Activated T-cell treated with anti-CD3 and anti-CD28 coated beads, Interleukin-2, amount 50 U/mL, for 72 hours (primary cell): ENCODE results near the gene GHITM. TPM values are rescaled to one million over a fixed set of nuclear protein-coding genes. Genes with fewer than 3 reads are reported as not detected.
"Not testable (repeated sequence)": the region's sequence is repeated elsewhere in the genome, so short reads cannot be mapped to it uniquely, and the experiment has no call there.

Experiments
- ATAC-seq, 2 donors: fragments of 150-1000 bp; cut with Tn5 transposase; replicated peaks in 1 of 2; 2 replicates each; pipeline ENCODE4 v1.10.0; 2021; ENCODE audit warnings: moderate library complexity in 2 of 2, mild to moderate bottlenecking in 1 of 2
- DNase-seq, 2 donors: peaks; one replicate each; pipeline ENCODE4 v3.0.0; 2021 to 2022; ENCODE audit warnings: mixed read lengths in 1 of 2
- H3K27ac Mint-ChIP-seq: one replicate; pipeline ENCODE4 v1.8.0; 2022; ENCODE audit warnings: mild to moderate bottlenecking, moderate library complexity, mixed read lengths
- H3K27me3 Mint-ChIP-seq: one replicate; pipeline ENCODE4 v1.8.0; 2022; ENCODE audit warnings: low read depth, mixed read lengths
- H3K36me3 Mint-ChIP-seq, 2 donors: one replicate each; pipeline ENCODE4 v1.8.0; 2022; ENCODE audit warnings: mixed read lengths in 2 of 2, mild to moderate bottlenecking in 1 of 2; ENCODE audit not compliant: insufficient read depth in 2 of 2
- H3K4me1 Mint-ChIP-seq: one replicate; pipeline ENCODE4 v1.8.0; 2022; ENCODE audit warnings: low read depth, mixed read lengths
- H3K4me3 Mint-ChIP-seq, 2 donors: one replicate each; pipeline ENCODE4 v1.8.0; 2022; ENCODE audit warnings: mild to moderate bottlenecking in 2 of 2, mixed read lengths in 2 of 2, moderate library complexity in 2 of 2
- H3K9me3 Mint-ChIP-seq, 2 donors: one replicate each; pipeline ENCODE4 v1.8.0; 2022; ENCODE audit warnings: mixed read lengths in 2 of 2
- total RNA-seq, 2 donors: library from RNA; stranded (reverse); gene quantifications; one replicate each; pipeline ENCODE4 v1.2.3, GENCODE V29; 2022

The GHITM gene, protein sequence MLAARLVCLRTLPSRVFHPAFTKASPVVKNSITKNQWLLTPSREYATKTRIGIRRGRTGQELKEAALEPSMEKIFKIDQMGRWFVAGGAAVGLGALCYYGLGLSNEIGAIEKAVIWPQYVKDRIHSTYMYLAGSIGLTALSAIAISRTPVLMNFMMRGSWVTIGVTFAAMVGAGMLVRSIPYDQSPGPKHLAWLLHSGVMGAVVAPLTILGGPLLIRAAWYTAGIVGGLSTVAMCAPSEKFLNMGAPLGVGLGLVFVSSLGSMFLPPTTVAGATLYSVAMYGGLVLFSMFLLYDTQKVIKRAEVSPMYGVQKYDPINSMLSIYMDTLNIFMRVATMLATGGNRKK
- total RNA-seq: 100 to 1,000 TPM; 214 to 234 TPM

DNA sequence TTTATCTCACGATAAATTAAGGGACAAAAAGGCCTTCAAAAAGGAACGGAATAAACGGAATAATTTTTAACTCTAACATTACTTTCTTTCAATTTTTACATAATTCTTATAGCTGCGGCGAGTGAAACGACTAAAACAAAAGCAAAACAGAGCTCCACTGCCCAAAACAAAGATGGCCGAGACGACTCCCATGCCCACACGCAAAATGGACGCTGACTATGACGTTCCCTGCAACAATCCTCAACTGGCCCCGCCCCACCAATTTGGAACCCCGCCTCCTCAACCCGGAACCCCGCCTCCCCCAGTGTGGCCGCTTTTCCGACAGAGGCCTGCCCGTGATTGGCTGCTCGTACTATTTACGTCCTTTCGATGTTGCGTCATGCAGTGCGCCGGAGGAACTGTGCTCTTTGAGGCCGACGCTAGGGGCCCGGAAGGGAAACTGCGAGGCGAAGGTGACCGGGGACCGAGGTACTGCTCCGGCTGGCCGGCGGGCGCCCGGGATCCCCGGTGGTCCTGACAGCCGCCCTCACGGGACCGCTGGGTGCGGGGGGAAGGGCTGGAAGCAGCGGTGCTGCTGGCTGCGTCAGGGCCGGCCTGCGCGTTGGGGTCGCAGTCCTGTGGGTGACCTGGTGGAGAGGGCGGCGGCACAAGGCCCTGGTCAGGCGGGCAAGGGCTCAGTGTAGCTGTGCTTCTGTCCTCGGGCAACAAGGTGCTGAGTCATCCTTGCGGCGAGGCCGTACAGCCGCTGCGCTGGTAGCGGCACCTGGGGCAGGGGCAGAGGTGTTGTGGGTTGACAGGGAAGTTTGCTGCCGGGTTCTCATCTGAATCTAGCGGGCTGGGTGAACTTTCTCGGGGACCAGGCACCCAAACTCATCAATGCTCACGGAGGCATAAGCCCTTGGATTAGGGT is at the start of gene GHITM:
GHITM (plus strand) TSS at position 384 of the 910 bp plus-strand sequence. CDS start 1,992 bp downstream, outside the sequence.
- no peaks in the 10 kb centered on the region for H3K27me3 Mint-ChIP-seq
- DNase-seq: peak; percentile 99
- H3K36me3 Mint-ChIP-seq: peaks cover 12 to 32% of the 10 kb centered on the region in 2 donors
- H3K4me3 Mint-ChIP-seq: peak within 1 kb of the TSS; percentile 91 to 98
- H3K27ac Mint-ChIP-seq: peak within 1 kb of the TSS; percentile 99
- peaks cover 0 to 2% of the 10 kb centered on the region in 2 donors for H3K9me3 Mint-ChIP-seq
- ATAC-seq: peak; percentile 91 to 92
- peaks cover 35% of the 10 kb centered on the region for H3K4me1 Mint-ChIP-seq

DNA sequence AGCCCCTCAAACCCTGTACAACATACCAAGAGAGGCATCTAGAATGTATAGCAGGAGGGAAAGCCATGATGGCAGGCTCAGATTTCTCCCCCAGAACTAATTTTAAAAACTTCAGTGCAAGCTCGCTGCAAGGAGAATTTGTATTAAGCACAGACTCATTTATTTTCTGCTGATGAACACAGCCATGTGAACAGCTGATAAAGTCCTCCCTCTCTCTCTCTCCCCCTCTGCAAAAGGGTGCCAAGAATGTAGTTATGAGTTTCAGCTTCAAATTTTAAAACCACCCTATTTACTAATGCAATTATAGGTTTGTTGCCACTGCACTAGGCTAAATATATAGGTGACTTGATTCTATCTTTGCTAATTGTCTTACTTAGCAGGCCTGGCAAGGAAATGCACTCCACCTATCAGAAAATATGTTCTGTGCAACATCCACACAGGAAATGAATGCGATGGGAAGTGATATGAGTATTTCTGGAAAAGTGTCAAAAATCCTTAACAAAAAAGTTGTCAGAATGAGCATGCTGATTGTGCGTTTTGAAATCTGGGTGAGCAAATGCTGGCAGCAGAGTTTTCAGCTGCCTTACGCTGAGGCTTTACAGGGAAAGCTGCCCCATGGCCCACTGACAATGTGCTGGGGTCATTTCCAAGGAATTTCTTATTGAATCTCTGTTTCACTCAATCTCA is 43.4 kb upstream of the GHITM start:
- Mint-ChIP-seq H3K4me3 (no peak overlapping the region), H3K9me3 (no peaks in the 10 kb centered on the region), H3K4me1 (no peaks in the 10 kb centered on the region), H3K27me3 (peaks cover 6% of the 10 kb centered on the region), H3K27ac (no peak overlapping the region), H3K36me3 (no peaks in the 10 kb centered on the region)
- DNase-seq (no peak), ATAC-seq (no peak)

DNA sequence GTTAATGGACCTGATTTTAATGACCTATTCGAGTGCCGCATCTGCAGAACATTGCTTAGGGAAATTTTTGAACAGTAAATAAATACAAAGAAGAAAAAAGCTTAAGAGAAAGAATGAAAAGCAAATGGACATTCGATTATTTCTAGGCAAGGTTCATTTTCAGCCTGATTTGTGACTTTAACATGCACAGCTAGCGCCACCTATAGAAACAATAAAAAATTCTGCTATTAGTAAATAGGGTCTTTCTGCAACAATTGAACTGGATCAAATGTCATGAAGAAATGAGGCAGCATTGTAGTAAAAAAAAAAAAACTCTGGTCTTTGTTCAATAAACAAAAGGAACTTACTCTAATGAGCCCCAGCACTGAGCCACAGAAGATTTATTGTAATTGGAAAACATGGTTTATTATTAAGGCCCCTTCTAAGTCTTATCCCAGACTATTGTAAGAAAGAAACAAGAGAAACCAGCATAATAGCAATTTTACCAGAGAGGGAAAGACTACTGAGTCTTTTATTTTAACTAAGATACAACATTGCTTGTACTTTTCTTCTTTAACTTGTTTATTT is 41.4 kb upstream of the GHITM start:
- no peak overlapping the region for H3K27ac Mint-ChIP-seq
- no peaks in the 10 kb centered on the region for H3K4me1 Mint-ChIP-seq
- H3K36me3 Mint-ChIP-seq: no peaks in the 10 kb centered on the region
- H3K27me3 Mint-ChIP-seq: peaks cover 1% of the 10 kb centered on the region
- no peaks in the 10 kb centered on the region for H3K9me3 Mint-ChIP-seq
- no peak for ATAC-seq
- H3K4me3 Mint-ChIP-seq: no peak overlapping the region
- DNase-seq: no peak

DNA sequence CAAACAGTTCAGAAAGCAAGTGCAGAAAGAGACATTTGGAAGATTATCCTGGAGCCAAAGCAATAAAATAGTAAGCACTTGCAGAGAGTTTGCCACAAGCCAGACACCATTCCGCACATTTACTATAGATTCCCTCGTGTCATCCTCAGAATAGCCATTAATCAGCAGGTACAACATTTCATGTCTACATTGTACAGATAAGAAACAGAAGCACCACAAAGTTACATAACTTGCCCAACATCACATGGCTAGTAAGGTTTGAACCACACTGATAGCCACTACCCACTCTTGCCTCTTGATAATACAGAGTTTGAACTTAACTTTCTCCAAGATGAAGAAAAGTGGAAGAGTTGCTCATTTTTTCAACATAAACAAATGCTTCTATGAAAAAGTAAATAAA is 40.6 kb upstream of the GHITM start:
- Mint-ChIP-seq H3K36me3 (no peaks in the 10 kb centered on the region), H3K27ac (no peak overlapping the region), H3K9me3 (no peaks in the 10 kb centered on the region), H3K27me3 (no peaks in the 10 kb centered on the region), H3K4me1 (no peaks in the 10 kb centered on the region), H3K4me3 (no peak overlapping the region)
- DNase-seq (no peak), ATAC-seq (no peak)

DNA sequence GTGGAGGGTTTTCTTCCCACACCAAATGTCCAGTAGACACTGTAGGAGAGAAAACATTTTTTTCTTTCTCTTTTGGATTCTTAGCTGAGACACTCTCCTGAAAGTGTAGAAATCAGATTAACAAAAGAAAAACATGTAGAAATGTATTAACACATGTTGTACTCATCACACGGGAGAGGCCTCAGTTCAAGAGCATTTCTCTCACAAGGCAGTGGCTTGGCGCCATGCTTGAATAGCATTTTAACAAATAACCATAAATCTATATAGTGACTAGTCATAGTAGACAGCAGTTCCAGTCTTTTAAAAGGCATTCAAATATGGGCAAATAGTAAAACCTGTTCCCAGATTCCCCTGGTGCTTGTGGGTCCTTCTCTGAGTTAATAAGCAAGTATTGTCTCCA is 38.3 kb upstream of the GHITM start:
- Mint-ChIP-seq H3K4me3 (no peak overlapping the region), H3K4me1 (no peaks in the 10 kb centered on the region), H3K36me3 (no peaks in the 10 kb centered on the region), H3K27me3 (no peaks in the 10 kb centered on the region), H3K9me3 (no peaks in the 10 kb centered on the region), H3K27ac (no peak overlapping the region)
- no peak for ATAC-seq
- no peak for DNase-seq

DNA sequence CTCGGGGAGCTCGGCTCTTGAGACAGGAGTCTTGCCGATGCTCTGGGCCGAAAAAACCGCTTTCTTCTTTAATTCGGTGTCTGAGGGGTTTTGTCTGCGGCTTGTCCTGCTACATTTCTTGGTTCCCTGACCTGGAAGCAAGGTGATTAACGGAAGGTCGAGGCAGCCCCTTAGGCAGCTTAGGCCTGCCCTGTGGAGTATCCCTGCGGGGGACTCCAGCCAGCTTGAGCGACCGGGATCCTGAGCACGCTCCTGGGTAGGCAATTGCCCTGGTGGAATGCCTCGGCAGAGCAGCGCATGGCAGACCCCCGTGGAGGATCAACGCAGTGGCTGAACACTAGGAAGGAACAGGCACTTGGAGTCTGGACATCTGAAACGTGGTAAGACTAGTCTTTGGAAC is 30.5 kb upstream of the GHITM start:
- DNase-seq (no peak), ATAC-seq (no peak)
- Mint-ChIP-seq H3K27me3 (peaks cover 26% of the 10 kb centered on the region), H3K4me1 (no peaks in the 10 kb centered on the region), H3K27ac (no peak overlapping the region), H3K36me3 (no peaks in the 10 kb centered on the region), H3K9me3 (no peaks in the 10 kb centered on the region), H3K4me3 (no peak overlapping the region)

DNA sequence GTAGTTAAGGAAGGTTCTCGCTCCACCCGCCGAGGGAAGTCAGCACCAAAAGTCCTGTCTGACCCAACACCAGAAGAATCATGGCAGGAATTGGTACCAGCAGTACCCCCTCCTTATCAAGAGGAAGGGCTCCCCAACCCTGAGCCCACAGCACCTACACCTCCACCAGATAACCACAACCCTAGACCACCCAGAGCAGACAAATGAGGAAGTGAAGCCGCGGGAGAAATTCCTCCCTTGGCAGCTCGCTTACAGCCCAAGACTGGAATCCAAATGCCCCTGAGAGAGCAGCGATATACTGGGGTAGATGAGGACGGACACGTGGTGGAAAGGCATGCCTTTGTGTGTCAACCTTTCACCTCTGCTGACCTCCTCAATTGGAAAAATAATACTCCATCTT is 29.5 kb upstream of the GHITM start:
- H3K4me1 Mint-ChIP-seq, ATAC-seq, H3K9me3 Mint-ChIP-seq, H3K36me3 Mint-ChIP-seq, H3K27ac Mint-ChIP-seq, DNase-seq, H3K4me3 Mint-ChIP-seq: not testable (repeated sequence)
- peaks cover 26% of the 10 kb centered on the region for H3K27me3 Mint-ChIP-seq

DNA sequence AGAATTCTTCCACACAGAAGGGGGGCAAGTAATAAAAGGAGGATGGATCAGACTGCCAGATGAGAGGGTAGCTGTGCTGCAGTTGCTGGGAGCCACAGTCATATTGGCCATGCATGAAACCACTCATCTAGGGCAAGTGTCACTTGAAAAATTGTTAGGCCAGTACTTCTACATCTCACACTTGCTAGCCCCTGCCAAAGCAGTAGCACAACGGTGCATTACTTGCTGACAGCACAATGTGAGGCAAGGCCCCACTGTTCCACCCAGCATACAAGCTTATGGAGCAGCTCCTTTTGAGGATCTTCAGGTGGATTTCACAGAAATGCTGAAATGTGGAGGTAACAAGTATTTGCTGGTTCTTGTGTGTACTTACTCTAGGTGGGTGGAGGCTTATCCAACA is 25.8 kb upstream of the GHITM start:
- peaks cover 11% of the 10 kb centered on the region for H3K4me1 Mint-ChIP-seq
- H3K36me3 Mint-ChIP-seq, H3K27ac Mint-ChIP-seq, ATAC-seq, H3K9me3 Mint-ChIP-seq, DNase-seq, H3K4me3 Mint-ChIP-seq: not testable (repeated sequence)
- peaks cover 31% of the 10 kb centered on the region for H3K27me3 Mint-ChIP-seq

DNA sequence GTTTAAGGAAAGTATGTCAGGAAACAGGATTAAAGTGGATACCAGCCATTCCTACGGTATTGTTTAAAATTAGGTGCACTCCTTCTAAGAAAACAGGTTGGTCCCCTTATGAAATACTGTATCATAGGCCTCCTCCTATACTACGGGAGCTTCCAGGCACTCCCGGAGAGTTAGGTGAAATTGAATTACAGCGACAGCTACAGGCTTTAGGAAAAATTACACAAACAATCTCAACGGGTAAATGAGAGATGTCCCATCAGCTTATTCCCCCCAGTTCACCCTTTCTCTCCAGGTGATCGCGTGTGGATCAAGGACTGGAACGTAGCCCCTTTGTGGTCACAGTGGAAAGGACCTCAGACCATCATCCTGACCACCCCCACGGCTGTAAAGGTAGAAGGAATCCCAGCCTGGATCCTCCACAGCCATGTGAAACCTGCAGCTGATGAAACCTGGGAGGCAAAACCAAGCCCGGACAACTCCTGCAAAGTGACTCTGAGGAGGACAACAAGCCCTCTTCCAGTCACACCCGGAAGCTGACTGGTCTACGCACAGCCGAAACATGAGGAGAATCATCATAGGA is 25.1 kb upstream of the GHITM start:
- no peak overlapping the region for H3K27ac Mint-ChIP-seq
- peaks cover 11% of the 10 kb centered on the region for H3K4me1 Mint-ChIP-seq
- ATAC-seq (no peak), DNase-seq (no peak)
- peaks cover 34% of the 10 kb centered on the region for H3K27me3 Mint-ChIP-seq
- H3K36me3 Mint-ChIP-seq: no peaks in the 10 kb centered on the region
- peaks cover 0 to 4% of the 10 kb centered on the region in 2 donors for H3K9me3 Mint-ChIP-seq
- no peak overlapping the region for H3K4me3 Mint-ChIP-seq

DNA sequence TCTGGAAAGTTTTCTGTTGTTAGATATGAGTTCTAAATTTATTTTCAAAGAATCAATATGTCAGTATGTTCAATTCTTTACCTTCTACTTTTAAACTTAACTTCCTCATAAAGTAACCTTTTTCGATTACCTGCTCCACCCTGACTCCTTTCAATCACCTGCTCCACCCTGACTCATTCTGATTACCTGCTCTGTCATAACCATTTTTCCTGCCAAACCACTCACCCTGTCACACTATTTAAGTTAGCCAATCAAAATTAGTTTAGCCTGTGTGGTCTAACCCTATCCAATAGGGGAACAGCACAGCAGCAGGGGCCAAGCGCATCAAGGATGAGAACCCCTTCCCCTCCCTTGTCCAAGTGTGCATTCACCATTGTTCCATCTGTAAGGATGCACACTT is 22.1 kb upstream of the GHITM start:
- Mint-ChIP-seq H3K4me1 (peaks cover 11% of the 10 kb centered on the region), H3K27me3 (peaks cover 17% of the 10 kb centered on the region)
- not testable (repeated sequence) for H3K4me3 Mint-ChIP-seq, H3K27ac Mint-ChIP-seq, DNase-seq, H3K36me3 Mint-ChIP-seq, H3K9me3 Mint-ChIP-seq, ATAC-seq

DNA sequence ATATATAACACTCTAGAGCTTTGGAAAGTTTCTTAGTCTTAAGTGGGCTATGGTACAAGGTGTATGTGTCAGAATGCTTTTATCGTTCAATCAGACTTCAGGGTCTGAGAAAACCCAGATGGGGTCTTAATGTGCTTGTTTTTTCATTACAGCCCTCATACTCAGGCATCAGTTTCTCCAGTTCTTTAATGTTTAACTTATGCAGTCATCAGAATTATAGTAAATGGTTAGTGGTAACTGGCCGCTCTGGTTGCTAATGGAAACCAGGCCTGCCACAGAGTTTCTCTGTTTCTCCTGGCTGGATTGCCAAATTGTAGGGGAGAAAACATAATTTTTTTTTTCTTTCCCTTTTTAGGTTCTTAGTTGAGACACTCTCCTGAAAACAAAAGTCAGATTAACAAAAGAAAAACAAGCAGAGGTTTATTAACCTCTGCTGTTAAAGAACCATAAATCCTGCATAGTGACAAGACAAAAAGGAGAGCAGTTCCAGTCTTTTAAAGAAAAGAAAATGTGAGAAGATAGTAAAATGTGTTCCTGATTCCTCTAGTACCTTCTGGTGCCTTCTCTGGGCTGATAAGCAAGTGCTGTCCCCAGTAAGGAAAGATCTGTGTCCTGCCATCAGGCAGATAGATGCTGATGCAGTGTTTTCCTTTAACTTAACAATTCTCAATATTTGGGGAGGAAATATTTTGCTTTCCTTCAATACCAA is 21.5 kb upstream of the GHITM start:
- Mint-ChIP-seq H3K9me3 (peaks cover 0 to 4% of the 10 kb centered on the region in 2 donors), H3K4me3 (no peak overlapping the region), H3K36me3 (no peaks in the 10 kb centered on the region), H3K4me1 (peaks cover 11% of the 10 kb centered on the region), H3K27ac (no peak overlapping the region), H3K27me3 (peaks cover 17% of the 10 kb centered on the region)
- DNase-seq: no peak
- ATAC-seq: no peak

DNA sequence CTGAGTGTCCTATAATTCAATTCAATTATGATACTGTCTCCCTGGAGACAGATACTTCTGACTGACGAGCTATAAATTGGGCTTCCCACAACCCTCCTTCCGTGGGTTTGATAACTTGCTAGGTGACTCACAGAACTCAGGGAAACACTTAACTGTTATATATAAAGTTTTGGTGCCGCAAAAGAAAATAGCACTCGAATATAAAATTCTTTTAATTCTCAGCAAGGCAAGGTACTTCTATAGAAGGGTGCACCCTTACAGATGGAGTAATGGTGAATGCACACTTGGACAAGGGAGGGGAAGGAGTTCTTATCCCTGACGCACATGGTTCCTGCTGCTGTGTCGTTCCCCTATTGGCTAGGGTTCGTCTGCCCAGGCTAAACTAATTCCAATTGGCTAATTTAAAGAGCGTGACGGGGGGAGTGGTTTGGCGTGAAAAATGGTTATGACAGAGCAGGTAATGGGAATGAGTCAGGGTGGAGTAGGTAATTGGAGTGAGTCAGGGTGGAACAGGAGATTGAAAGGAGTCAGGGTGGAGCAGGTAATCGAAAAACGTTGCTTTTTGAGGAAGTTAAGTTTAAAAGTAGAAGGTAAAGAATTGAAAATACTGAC is 20.8 kb upstream of the GHITM start:
- peaks cover 0 to 4% of the 10 kb centered on the region in 2 donors for H3K9me3 Mint-ChIP-seq
- no peaks in the 10 kb centered on the region for H3K36me3 Mint-ChIP-seq
- peaks cover 11% of the 10 kb centered on the region for H3K4me1 Mint-ChIP-seq
- H3K27me3 Mint-ChIP-seq: peaks cover 17% of the 10 kb centered on the region
- no peak overlapping the region for H3K27ac Mint-ChIP-seq
- ATAC-seq: no peak
- no peak for DNase-seq
- H3K4me3 Mint-ChIP-seq: no peak overlapping the region
